ENCODE data around the gene FGFRL1.
"Not testable (repeated sequence)": the region's sequence is repeated elsewhere in the genome, so short reads cannot be mapped to it uniquely, and the experiment has no call there.

Gene FGFRL1

GRCh38 chr4:992297-993110 is 18.9 kb upstream of the FGFRL1 start:
- no peak for DNase-seq (ENCODE audit: low read depth)

- DNase-seq (ENCODE audit: low read depth): no peak
These were observed 18.1 kb upstream of the FGFRL1 start, which contains the start of gene SLC26A1 for GRCh38 chr4:993111-994029. TSS of gene SLC26A1 (minus strand) at chr4:993404. CDS start at chr4:991703, 1,701 bp downstream.

GRCh38 chr4:995311-996026 is 16.0 kb upstream of the FGFRL1 start:
- no peak for DNase-seq (ENCODE audit: low read depth)

- no peak for DNase-seq (ENCODE audit: low read depth)
These were observed 15.1 kb upstream of the FGFRL1 start for GRCh38 chr4:996030-996996.

GRCh38 chr4:996997-997374 is 14.4 kb upstream of the FGFRL1 start:
- DNase-seq (ENCODE audit: low read depth): no peak

- no peak for DNase-seq (ENCODE audit: low read depth)
These were observed 13.9 kb upstream of the FGFRL1 start for GRCh38 chr4:997375-998071.

GRCh38 chr4:998096-998691 is 13.2 kb upstream of the FGFRL1 start:
- DNase-seq (ENCODE audit: low read depth): no peak

GRCh38 chr4:999240-999863 is 12.1 kb upstream of the FGFRL1 start:
- DNase-seq (ENCODE audit: low read depth): not testable (repeated sequence)

GRCh38 chr4:999882-1000425 is 11.5 kb upstream of the FGFRL1 start:
- no peak for DNase-seq (ENCODE audit: low read depth)

GRCh38 chr4:1000686-1001260 is 10.7 kb upstream of the FGFRL1 start:
- no peak for DNase-seq (ENCODE audit: low read depth)

GRCh38 chr4:1001561-1002130 is 9.8 kb upstream of the FGFRL1 start:
- DNase-seq (ENCODE audit: low read depth): no peak

- no peak for DNase-seq (ENCODE audit: low read depth)
These were observed 9.2 kb upstream of the FGFRL1 start for GRCh38 chr4:1002131-1002630.

GRCh38 chr4:1002631-1003251 is 8.7 kb upstream of the FGFRL1 start:
- DNase-seq (ENCODE audit: low read depth): no peak

GRCh38 chr4:1003271-1004070 is 8.0 kb upstream of the FGFRL1 start:
- DNase-seq (ENCODE audit: low read depth): no peak

GRCh38 chr4:1004071-1004418 is 7.4 kb upstream of the FGFRL1 start:
- DNase-seq (ENCODE audit: low read depth): no peak

GRCh38 chr4:1004557-1005485 is 6.6 kb upstream of the FGFRL1 start:
- no peak for DNase-seq (ENCODE audit: low read depth)

Measured in GM04504 (cell line).